Loucy (cell line): ENCODE results near the gene TOPAZ1.

Experiments used
- H2AFZ ChIP-seq: fragments of 200-600 bp; sonication (generic); 2 replicates; pipeline ENCODE4 v1.6.0; 2016; ENCODE audit warnings: antibody characterized with exemption, mild to moderate bottlenecking, low read length, moderate library complexity
- H3F3A ChIP-seq: fragments of 200-600 bp; 2 replicates; pipeline ENCODE4 v1.6.0; 2016; ENCODE audit warnings: antibody characterized with exemption, low read depth, mild to moderate bottlenecking
- H3K27me3 ChIP-seq: fragments of 200-600 bp; sonication (generic); 2 replicates; pipeline ENCODE4 v1.6.1; 2014; ENCODE audit warnings: low read length, mild to moderate bottlenecking; ENCODE audit not compliant: insufficient read depth, poor library complexity, severe bottlenecking
- H3K36me3 ChIP-seq: fragments of 200-600 bp; sonication (generic); 2 replicates; pipeline ENCODE4 v1.6.1; 2016; ENCODE audit warnings: low read length; ENCODE audit not compliant: insufficient read depth
- H3K4me1 ChIP-seq: fragments of 200-600 bp; sonication (generic); 2 replicates; pipeline ENCODE4 v1.5.1; 2014; ENCODE audit warnings: low read length, mild to moderate bottlenecking; ENCODE audit not compliant: insufficient read depth, poor library complexity, severe bottlenecking
- H3K4me2 ChIP-seq: fragments of 200-600 bp; sonication (generic); 2 replicates; pipeline ENCODE4 v1.6.0; 2014; ENCODE audit warnings: antibody characterized with exemption, low read length, low read depth, mild to moderate bottlenecking; ENCODE audit not compliant: poor library complexity, severe bottlenecking
- H3K4me3 ChIP-seq: fragments of 200-600 bp; sonication (generic); 2 replicates; pipeline ENCODE4 v1.5.1; 2014; ENCODE audit warnings: low read length, mild to moderate bottlenecking, mixed read lengths; ENCODE audit not compliant: poor library complexity, severe bottlenecking
- H3K79me2 ChIP-seq: fragments of 200-600 bp; sonication (generic); 2 replicates; pipeline ENCODE4 v1.6.1; 2014; ENCODE audit warnings: low read length; ENCODE audit not compliant: insufficient read depth
- H3K9ac ChIP-seq: fragments of 200-600 bp; sonication (generic); 2 replicates; pipeline ENCODE4 v1.6.0; 2014; ENCODE audit warnings: mild to moderate bottlenecking, low read depth, low read length, moderate library complexity; ENCODE audit not compliant: poor library complexity, severe bottlenecking
- H3K9me2 ChIP-seq: fragments of 200-600 bp; sonication (generic); replicated peaks from 2 replicates; pipeline ENCODE4 v1.6.1; 2016; ENCODE audit warnings: low read depth, low read length, mixed read lengths
- H3K9me3 ChIP-seq: fragments of 200-600 bp; sonication (generic); 2 replicates; pipeline ENCODE4 v1.6.1; 2014; ENCODE audit warnings: mild to moderate bottlenecking, antibody characterized with exemption, low read length, low read depth; ENCODE audit not compliant: insufficient read depth
- H4K20me1 ChIP-seq: fragments of 200-600 bp; sonication (generic); 2 replicates; pipeline ENCODE4 v1.6.0; 2014; ENCODE audit warnings: antibody characterized with exemption, low read length, mild to moderate bottlenecking; ENCODE audit not compliant: insufficient read depth, poor library complexity, severe bottlenecking
- EZH2phosphoT487 ChIP-seq: fragments of 200-600 bp; IDR thresholded peaks from 2 replicates; pipeline ENCODE4 v1.6.1; 2018; ENCODE audit warnings: antibody characterized with exemption, mild to moderate bottlenecking, moderate library complexity, borderline replicate concordance
- TF ChIP-seq, protein P1 (sequence below): fragments of 200-600 bp; sonication (generic); conservative IDR thresholded peaks from 2 replicates; pipeline ENCODE4 v1.5.1; 2014; ENCODE audit warnings: mild to moderate bottlenecking, antibody characterized with exemption, low read length

TOPAZ1 gene

DNA sequence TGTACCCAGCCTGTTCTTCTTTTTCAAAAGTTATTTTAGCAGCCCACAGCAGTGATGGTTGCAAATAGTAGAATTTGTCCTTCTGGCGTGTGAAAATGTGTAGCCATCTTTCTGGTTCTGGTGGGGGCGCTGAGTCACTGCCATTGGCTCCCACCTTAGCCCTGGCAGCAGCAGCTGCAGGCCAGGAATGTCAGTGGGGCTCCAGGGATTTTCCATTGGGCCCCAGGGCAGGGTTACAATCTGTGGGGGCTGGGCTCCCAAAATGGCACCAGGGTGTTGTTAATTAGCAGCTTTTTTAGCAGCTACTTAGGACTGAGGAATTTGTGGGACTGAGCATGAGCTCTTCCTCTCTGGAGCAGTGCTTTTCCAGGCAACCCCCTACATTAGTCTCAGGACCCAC lies 38.9 kb downstream of the TOPAZ1 start:
- no peak for TF ChIP-seq EZH2phosphoT487
- TF ChIP-seq, protein P1, sequence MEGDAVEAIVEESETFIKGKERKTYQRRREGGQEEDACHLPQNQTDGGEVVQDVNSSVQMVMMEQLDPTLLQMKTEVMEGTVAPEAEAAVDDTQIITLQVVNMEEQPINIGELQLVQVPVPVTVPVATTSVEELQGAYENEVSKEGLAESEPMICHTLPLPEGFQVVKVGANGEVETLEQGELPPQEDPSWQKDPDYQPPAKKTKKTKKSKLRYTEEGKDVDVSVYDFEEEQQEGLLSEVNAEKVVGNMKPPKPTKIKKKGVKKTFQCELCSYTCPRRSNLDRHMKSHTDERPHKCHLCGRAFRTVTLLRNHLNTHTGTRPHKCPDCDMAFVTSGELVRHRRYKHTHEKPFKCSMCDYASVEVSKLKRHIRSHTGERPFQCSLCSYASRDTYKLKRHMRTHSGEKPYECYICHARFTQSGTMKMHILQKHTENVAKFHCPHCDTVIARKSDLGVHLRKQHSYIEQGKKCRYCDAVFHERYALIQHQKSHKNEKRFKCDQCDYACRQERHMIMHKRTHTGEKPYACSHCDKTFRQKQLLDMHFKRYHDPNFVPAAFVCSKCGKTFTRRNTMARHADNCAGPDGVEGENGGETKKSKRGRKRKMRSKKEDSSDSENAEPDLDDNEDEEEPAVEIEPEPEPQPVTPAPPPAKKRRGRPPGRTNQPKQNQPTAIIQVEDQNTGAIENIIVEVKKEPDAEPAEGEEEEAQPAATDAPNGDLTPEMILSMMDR: no peak

DNA sequence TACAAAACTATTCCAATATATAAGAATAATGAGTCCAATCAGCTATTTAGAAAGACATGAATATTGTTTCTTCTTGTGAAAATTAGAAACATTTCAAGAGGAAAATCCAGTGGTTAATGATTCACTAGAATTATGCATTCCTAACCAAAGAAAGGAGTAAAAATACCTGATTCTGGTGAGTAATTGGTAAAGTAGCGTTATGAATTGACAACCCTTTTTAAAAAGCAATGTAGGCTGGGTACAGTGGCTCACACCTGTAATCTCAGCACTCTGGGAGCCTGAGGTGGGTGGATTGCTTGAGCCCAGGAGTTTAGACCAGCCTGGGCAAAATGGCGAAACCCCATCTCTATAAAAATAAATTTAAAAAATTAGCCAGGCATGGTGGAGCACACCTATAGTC lies 43.3 kb downstream of the TOPAZ1 start:
- Histone ChIP-seq H3K9me2 (no peaks in the 10 kb centered on the region), H3K9me3 (no peaks in the 10 kb centered on the region), H3K4me3 (no peak overlapping the region), H3K9ac (no peak overlapping the region), H3K79me2 (no peaks in the 10 kb centered on the region), H3K27me3 (no peaks in the 10 kb centered on the region), H2AFZ (no peak overlapping the region), H3K4me2 (no peak overlapping the region), H3K4me1 (no peaks in the 10 kb centered on the region), H3F3A (no peaks in the 10 kb centered on the region), H3K36me3 (no peaks in the 10 kb centered on the region), H4K20me1 (no peaks in the 10 kb centered on the region)
- TF ChIP-seq, protein P1: no peak
- no peak for TF ChIP-seq EZH2phosphoT487

More for the DNA sequence above, 38.9 kb downstream of the TOPAZ1 start:
- Histone ChIP-seq H3K9me2 (no peaks in the 10 kb centered on the region), H3K4me3 (no peak overlapping the region), H3K36me3 (no peaks in the 10 kb centered on the region), H3K79me2 (no peaks in the 10 kb centered on the region), H3K4me1 (no peaks in the 10 kb centered on the region), H4K20me1 (no peaks in the 10 kb centered on the region), H2AFZ (no peak overlapping the region), H3K9me3 (no peaks in the 10 kb centered on the region), H3K27me3 (no peaks in the 10 kb centered on the region), H3F3A (no peaks in the 10 kb centered on the region; the same call in 1 of the 2 replicates), H3K4me2 (no peak overlapping the region), H3K9ac (no peak overlapping the region)

DNA sequence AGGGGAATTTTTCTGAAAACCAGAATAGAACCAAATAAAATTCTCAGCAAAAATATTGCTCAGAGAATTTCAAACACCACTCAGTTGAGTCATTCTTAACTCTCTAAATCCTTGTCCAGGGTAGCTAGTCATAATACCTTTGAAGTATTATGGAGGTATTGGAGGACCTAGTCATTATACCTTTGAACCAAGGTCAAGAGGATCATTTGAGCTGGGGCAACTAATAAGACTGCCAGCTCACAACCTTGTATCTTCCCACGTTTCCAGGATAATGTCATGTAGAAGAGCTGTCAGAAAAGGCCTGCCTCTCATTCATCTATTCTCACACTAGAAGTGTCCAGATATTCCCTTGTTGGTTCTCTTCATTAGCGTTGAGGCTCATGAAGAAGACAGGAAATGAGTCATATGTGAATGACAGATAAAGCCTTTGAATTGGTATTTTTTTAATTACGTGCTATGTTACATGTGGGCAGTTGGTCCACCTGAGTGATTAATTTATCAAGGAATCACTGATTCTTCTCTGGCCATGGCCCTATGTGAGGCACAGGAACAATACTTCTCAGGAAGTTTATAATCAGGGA lies 48.3 kb downstream of the TOPAZ1 start:
- no peaks in the 10 kb centered on the region for H3K9me2 ChIP-seq

More for the DNA sequence above, 48.3 kb downstream of the TOPAZ1 start:
- no peak overlapping the region for H3K4me2 ChIP-seq
- no peaks in the 10 kb centered on the region for H3K27me3 ChIP-seq
- no peaks in the 10 kb centered on the region for H3K36me3 ChIP-seq
- no peak overlapping the region for H3K9ac ChIP-seq
- H3K4me3 ChIP-seq: no peak overlapping the region
- H3K79me2 ChIP-seq: no peaks in the 10 kb centered on the region
- no peaks in the 10 kb centered on the region for H3K9me3 ChIP-seq
- TF ChIP-seq, protein P1: no peak
- no peak for TF ChIP-seq EZH2phosphoT487
- H3K4me1 ChIP-seq: no peaks in the 10 kb centered on the region
- no peaks in the 10 kb centered on the region for H4K20me1 ChIP-seq
- H2AFZ ChIP-seq: no peak overlapping the region
- H3F3A ChIP-seq: no peaks in the 10 kb centered on the region
